K562 (cell line): ENCODE results near the gene ZCCHC4. TPM values are rescaled to one million over a fixed set of nuclear protein-coding genes. Genes with fewer than 3 reads are reported as not detected.

ENCODE experiments used
- ATAC-seq: fragments of 200-7000 bp; cut with Tn5 transposase; 3 replicates; pipeline ENCODE4 v1.9.1; 2020; ENCODE audit warnings: moderate library complexity
- BruUV-seq: library from RNA; stranded (reverse); fragments of 400-500 nt; replicated peaks from 2 replicates; lab custom pipeline; 2021; lab: Mats Ljungman, UMichigan
- CTCF ChIA-PET: fragments of 300-600 bp; formaldehyde crosslinking; extraction: SDS; loops from one replicate; lab custom pipeline; 2021; ENCODE audit warnings: low intra/inter-chr PET ratio; lab: Yijun Ruan, JAX
- POLR2A ChIA-PET: fragments of 300-600, 350-650 bp; sonication (Branson Sonifier 250); formaldehyde crosslinking; extraction: SDS; loops from one replicate; lab custom pipeline; 2021; ENCODE audit warnings: antibody characterized with exemption, inconsistent platforms; lab: Yijun Ruan, JAX
- DNase-seq, 4 experiments: peaks; one replicate each; pipeline versions ENCODE4 v3.0.0 to v3.0.0-alpha.2; 2011 to 2018; ENCODE audit warnings: low spot score in 3 of 4, mixed read lengths in 3 of 4; ENCODE audit errors: extremely low read depth in 1 of 4
- FAIRE-seq: peaks from 2 replicates; lab custom pipeline; 2011; peaks lifted over from hg19 to GRCh38; lab: Jason Lieb, UNC
- H2AFZ ChIP-seq: 2 replicates; pipeline ENCODE4 v1.6.0; 2011; ENCODE audit warnings: low read depth, low read length, control low read depth, inconsistent platforms
- H3K27ac ChIP-seq: fragments of 200-600 bp; 3 replicates; pipeline ENCODE4 v1.8.0; 2011; ENCODE audit warnings: low read depth, mild to moderate bottlenecking, control low read depth, inconsistent platforms, low read length, moderate library complexity, mixed read lengths; ENCODE audit errors: extremely low read depth
- H3K27me3 ChIP-seq, 2 experiments: fragments of 300-600 bp in 1 of 2; 2 replicates in 1 of 2; 3 replicates in 1 of 2; pipeline versions ENCODE4 v1.6.0 to v1.8.0; 2011; ENCODE audit warnings: inconsistent platforms in 2 of 2, low read length in 2 of 2, mild to moderate bottlenecking in 1 of 2, mixed read lengths in 1 of 2, moderate library complexity in 1 of 2; ENCODE audit not compliant: control insufficient read depth in 2 of 2, insufficient read depth in 2 of 2
- H3K36me3 ChIP-seq: fragments of 300-600 bp; 3 replicates; pipeline ENCODE4 v1.8.0; 2011; ENCODE audit warnings: mild to moderate bottlenecking, low read length, inconsistent platforms; ENCODE audit not compliant: control insufficient read depth, insufficient read depth
- H3K4me1 ChIP-seq, 2 experiments: fragments of 200-600 bp in 1 of 2; replicated peaks in 1 of 2; 2 replicates in 1 of 2; 3 replicates in 1 of 2; pipeline versions ENCODE4 v1.5.1 to v1.8.0; 2011; ENCODE audit warnings: inconsistent platforms in 2 of 2, low read length in 2 of 2, mild to moderate bottlenecking in 1 of 2, mixed read lengths in 1 of 2, moderate library complexity in 1 of 2; ENCODE audit not compliant: control insufficient read depth in 2 of 2, insufficient read depth in 2 of 2
- H3K4me2 ChIP-seq: 2 replicates; pipeline ENCODE4 v1.6.1; 2011; ENCODE audit warnings: low read length, control low read depth, inconsistent platforms, mixed read lengths; ENCODE audit not compliant: insufficient read depth
- H3K4me3 ChIP-seq: fragments of 200-600 bp; sonication (generic), shearing (Covaris generic); 2 replicates; pipeline ENCODE4 v1.5.1; 2016; ENCODE audit warnings: control low read depth, inconsistent platforms
- H3K79me2 ChIP-seq: fragments of 200-600 bp; 3 replicates; pipeline ENCODE4 v1.8.0; 2011; ENCODE audit warnings: low read length, inconsistent platforms; ENCODE audit not compliant: control insufficient read depth, insufficient read depth
- H3K9ac ChIP-seq, 2 experiments: 2 replicates each; pipeline versions ENCODE4 v1.6.0 to v1.6.1; 2011; ENCODE audit warnings: low read depth in 2 of 2, low read length in 2 of 2, control low read depth in 1 of 2, inconsistent platforms in 1 of 2, mild to moderate bottlenecking in 1 of 2, mixed read lengths in 1 of 2; ENCODE audit not compliant: insufficient read depth in 1 of 2
- H3K9me1 ChIP-seq: one replicate; pipeline ENCODE4 v1.6.0; 2011; ENCODE audit warnings: inconsistent platforms, mild to moderate bottlenecking, low read length, moderate library complexity; ENCODE audit not compliant: control insufficient read depth, insufficient read depth
- H3K9me3 ChIP-seq: replicated peaks from 2 replicates; pipeline ENCODE4 v1.5.1; 2011; ENCODE audit warnings: low read depth, low read length, inconsistent platforms; ENCODE audit not compliant: control insufficient read depth, insufficient read depth
- H4K20me1 ChIP-seq: replicated peaks from 2 replicates; pipeline ENCODE4 v1.6.1; 2011; ENCODE audit warnings: low read length, inconsistent platforms, mixed read lengths; ENCODE audit not compliant: control insufficient read depth, insufficient read depth
- FOSL1 ChIP-seq: fragments of 200-800 bp; sonication (Bioruptor generic); conservative IDR thresholded peaks from 2 replicates; pipeline ENCODE4 v1.6.1; 2016; ENCODE audit warnings: missing genetic modification characterization, missing compliant biosample characterization
- HIVEP1 ChIP-seq: fragments of 250-450 bp; sonication (Bioruptor Pico); IDR thresholded peaks from 2 replicates; pipeline ENCODE4 v1.4.0; 2020; ENCODE audit warnings: mild to moderate bottlenecking
- HLTF ChIP-seq: fragments of 450-650 bp; IDR thresholded peaks from 2 replicates; pipeline ENCODE4 v1.6.1; 2016
- KLF1 ChIP-seq: fragments of 450-650 bp; IDR thresholded peaks from 2 replicates; pipeline ENCODE4 v1.6.1; 2016; ENCODE audit warnings: missing genetic modification characterization, missing compliant biosample characterization
- MAFG ChIP-seq: fragments of 450-650 bp; conservative IDR thresholded peaks from 2 replicates; pipeline ENCODE4 v1.6.1; 2016; ENCODE audit warnings: missing genetic modification characterization, missing compliant biosample characterization
- NBN ChIP-seq: fragments of 450-650 bp; IDR thresholded peaks from 2 replicates; pipeline ENCODE4 v1.6.1; 2016; ENCODE audit warnings: low read depth, mild to moderate bottlenecking
- NFXL1 ChIP-seq: fragments of 450-650 bp; formaldehyde crosslinking; IDR thresholded peaks from 2 replicates; pipeline ENCODE4 v1.4.0; 2021; ENCODE audit warnings: mild to moderate bottlenecking
- SMAD2 ChIP-seq: fragments of 150-350 bp; IDR thresholded peaks from 2 replicates; pipeline ENCODE4 v1.6.1; 2014; ENCODE audit warnings: low read depth, mild to moderate bottlenecking, low read length
- SP2 ChIP-seq: IDR thresholded peaks from 2 replicates; pipeline ENCODE4 v1.6.1; 2011; ENCODE audit warnings: mild to moderate bottlenecking, low read depth, low read length, moderate library complexity; ENCODE audit not compliant: poor library complexity, severe bottlenecking; ENCODE audit errors: extremely low read depth
- TAF15 ChIP-seq: fragments of 200-400 bp; formaldehyde crosslinking; IDR thresholded peaks from 2 replicates; pipeline ENCODE4 v1.6.1; 2017; ENCODE audit warnings: mild to moderate bottlenecking, low read depth, low read length, moderate library complexity
- TAF9B ChIP-seq: fragments of 450-650 bp; IDR thresholded peaks from 2 replicates; pipeline ENCODE4 v1.6.1; 2018; ENCODE audit warnings: mild to moderate bottlenecking; ENCODE audit not compliant: partially characterized antibody
- TEAD1 ChIP-seq, 2 experiments: fragments of 450-650 bp in 1 of 2; sonication (generic) in 1 of 2; formaldehyde crosslinking; IDR thresholded peaks; 2 replicates each; pipeline versions ENCODE4 v1.4.0 to v1.8.0; 2020 to 2022; ENCODE audit warnings: mild to moderate bottlenecking in 2 of 2, missing genetic modification reagents in 1 of 2
- ZBTB5 ChIP-seq: fragments of 450-650 bp; IDR thresholded peaks from 2 replicates; pipeline ENCODE4 v1.6.1; 2017; ENCODE audit warnings: antibody characterized with exemption
- ZFP91 ChIP-seq: sonication (generic); formaldehyde crosslinking; IDR thresholded peaks from 2 replicates; pipeline ENCODE4 v1.8.0; 2022; ENCODE audit warnings: mild to moderate bottlenecking, missing genetic modification reagents
- ZNF277 ChIP-seq: fragments of 250-450 bp; sonication (Bioruptor Pico); IDR thresholded peaks from 2 replicates; pipeline ENCODE4 v1.8.0; 2022; ENCODE audit warnings: inconsistent platforms, mild to moderate bottlenecking, moderate library complexity, borderline replicate concordance
- WGBS: fragments of 100-300 bp; shearing (Covaris generic); methylation state at CpG from one replicate; pipeline ENCODE4 v1.1.6; 2016; ENCODE audit warnings: low coverage, mixed read lengths; ENCODE audit not compliant: insufficient coverage; ENCODE audit errors: missing lambda C conversion rate; 5-methylcytosine and 5-hydroxymethylcytosine counted together
- in situ Hi-C: fragments of 300-500 bp; cut with MboI; formaldehyde crosslinking; loops from 4 replicates; pipeline ENCODE4 v1.15.0; 2018; ENCODE audit warnings: inconsistent platforms, mixed read lengths
- intact Hi-C: fragments of 100-400 bp; cut with micrococcal nuclease; formaldehyde crosslinking; loops from 2 replicates; pipeline ENCODE4 v1.14.2; 2022
- polyA plus RNA-seq, 8 experiments: library from polyadenylated mRNA; depleted of rRNA in 4 of 8; stranded (reverse) in 5 of 8; unstranded in 3 of 8; fragments of >200 nt; fragmentation: Nextera tagmentation in 2 of 8; fragmentation: Illumina TruSeq in 1 of 8; extraction: Ambion mirVana in 2 of 8; extraction: Trizol in 1 of 8; gene quantifications; 2 replicates each; pipeline versions ENCODE4 v1.2.1 to v1.2.3, GENCODE V29; 2011 to 2014; ENCODE audit warnings: inconsistent platforms in 1 of 8, missing spikeins in 1 of 8
- total RNA-seq, 7 experiments: library from RNA; depleted of rRNA in 6 of 7; stranded (reverse); fragments of >200 nt in 6 of 7; fragmentation: Illumina TruSeq in 2 of 7; extraction: Trizol in 2 of 7; gene quantifications; 2 replicates each; pipeline versions ENCODE4 v1.2.1 to v1.2.3, GENCODE V29; 2011 to 2021; ENCODE audit warnings: low replicate concordance in 1 of 7
- TF ChIP-seq, protein P1 (sequence below): fragments of 450-650 bp; IDR thresholded peaks from 2 replicates; pipeline ENCODE4 v1.6.1; 2018; ENCODE audit not compliant: partially characterized antibody

Gene ZCCHC4
- total and polyA plus RNA-seq, 9 of the 15 experiments (the other 6 are each of a cell fraction or from before 2014, with no cell fraction given) = 5.3 to 26.1 (median 15.2) TPM

- Histone ChIP-seq H3K27ac (no peak overlapping the region), H3K4me3 (no peak overlapping the region), H3K9ac (no peak overlapping the region), H3K9me1 (no peaks in the 10 kb centered on the region), H3K27me3 (no peaks in the 10 kb centered on the region), H3K36me3 (peaks cover 50% of the 10 kb centered on the region), H3K9me3 (no peaks in the 10 kb centered on the region), H3K4me1 (no peaks in the 10 kb centered on the region), H4K20me1 (no peaks in the 10 kb centered on the region), H3K79me2 (no peaks in the 10 kb centered on the region), H2AFZ (no peak overlapping the region), H3K4me2 (no peak overlapping the region)
- intact Hi-C loops (no loop called here), in situ Hi-C loops (no loop called here)
- ChIA-PET POLR2A (no interaction called here), CTCF (no interaction called here)
- FAIRE-seq = no peak
- no peak for DNase-seq
- ATAC-seq = no peak
- BruUV-seq = no TSS peak
- 73% methylated on average over 2 of the region's 2 CpGs for WGBS
- TF ChIP-seq NFXL1 = no peak
- TF ChIP-seq SMAD2 = no peak
- TF ChIP-seq MAFG (tag) = no peak
- no peak for TF ChIP-seq SP2
- TF ChIP-seq ZNF277 (CRISPR knock-in tag) = no peak
- TF ChIP-seq HIVEP1 (CRISPR knock-in tag) = no peak
- no peak for TF ChIP-seq FOSL1 (tag)
- no peak for TF ChIP-seq TAF9B
- TF ChIP-seq, protein P1, sequence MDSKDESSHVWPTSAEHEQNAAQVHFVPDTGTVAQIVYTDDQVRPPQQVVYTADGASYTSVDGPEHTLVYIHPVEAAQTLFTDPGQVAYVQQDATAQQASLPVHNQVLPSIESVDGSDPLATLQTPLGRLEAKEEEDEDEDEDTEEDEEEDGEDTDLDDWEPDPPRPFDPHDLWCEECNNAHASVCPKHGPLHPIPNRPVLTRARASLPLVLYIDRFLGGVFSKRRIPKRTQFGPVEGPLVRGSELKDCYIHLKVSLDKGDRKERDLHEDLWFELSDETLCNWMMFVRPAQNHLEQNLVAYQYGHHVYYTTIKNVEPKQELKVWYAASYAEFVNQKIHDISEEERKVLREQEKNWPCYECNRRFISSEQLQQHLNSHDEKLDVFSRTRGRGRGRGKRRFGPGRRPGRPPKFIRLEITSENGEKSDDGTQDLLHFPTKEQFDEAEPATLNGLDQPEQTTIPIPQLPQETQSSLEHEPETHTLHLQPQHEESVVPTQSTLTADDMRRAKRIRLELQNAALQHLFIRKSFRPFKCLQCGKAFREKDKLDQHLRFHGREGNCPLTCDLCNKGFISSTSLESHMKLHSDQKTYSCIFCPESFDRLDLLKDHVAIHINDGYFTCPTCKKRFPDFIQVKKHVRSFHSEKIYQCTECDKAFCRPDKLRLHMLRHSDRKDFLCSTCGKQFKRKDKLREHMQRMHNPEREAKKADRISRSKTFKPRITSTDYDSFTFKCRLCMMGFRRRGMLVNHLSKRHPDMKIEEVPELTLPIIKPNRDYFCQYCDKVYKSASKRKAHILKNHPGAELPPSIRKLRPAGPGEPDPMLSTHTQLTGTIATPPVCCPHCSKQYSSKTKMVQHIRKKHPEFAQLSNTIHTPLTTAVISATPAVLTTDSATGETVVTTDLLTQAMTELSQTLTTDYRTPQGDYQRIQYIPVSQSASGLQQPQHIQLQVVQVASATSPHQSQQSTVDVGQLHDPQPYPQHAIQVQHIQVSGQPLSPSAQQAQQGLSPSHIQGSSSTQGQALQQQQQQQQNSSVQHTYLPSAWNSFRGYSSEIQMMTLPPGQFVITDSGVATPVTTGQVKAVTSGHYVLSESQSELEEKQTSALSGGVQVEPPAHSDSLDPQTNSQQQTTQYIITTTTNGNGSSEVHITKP = no peak
- TF ChIP-seq TEAD1 (CRISPR knock-in tag; IDR thresholded peaks at IDR 0.05) = no peak
- TF ChIP-seq KLF1 (tag) = no peak
- no peak for TF ChIP-seq ZFP91
- TF ChIP-seq NBN = no peak
- TF ChIP-seq ZBTB5 = no peak
- no peak for TF ChIP-seq TAF15
- no peak for TF ChIP-seq HLTF
Observed at GRCh38 chr4:25320336-25320735, 7.8 kb downstream of the ZCCHC4 start.
